Fibroblast of the conjunctiva (primary cell): ENCODE measurements around the gene CALML5.

ENCODE experiments used
- DNase-seq: peaks from one replicate; pipeline ENCODE4 v3.0.0-alpha.2; 2010; ENCODE audit warnings: low read depth

CALML5 gene

DNA sequence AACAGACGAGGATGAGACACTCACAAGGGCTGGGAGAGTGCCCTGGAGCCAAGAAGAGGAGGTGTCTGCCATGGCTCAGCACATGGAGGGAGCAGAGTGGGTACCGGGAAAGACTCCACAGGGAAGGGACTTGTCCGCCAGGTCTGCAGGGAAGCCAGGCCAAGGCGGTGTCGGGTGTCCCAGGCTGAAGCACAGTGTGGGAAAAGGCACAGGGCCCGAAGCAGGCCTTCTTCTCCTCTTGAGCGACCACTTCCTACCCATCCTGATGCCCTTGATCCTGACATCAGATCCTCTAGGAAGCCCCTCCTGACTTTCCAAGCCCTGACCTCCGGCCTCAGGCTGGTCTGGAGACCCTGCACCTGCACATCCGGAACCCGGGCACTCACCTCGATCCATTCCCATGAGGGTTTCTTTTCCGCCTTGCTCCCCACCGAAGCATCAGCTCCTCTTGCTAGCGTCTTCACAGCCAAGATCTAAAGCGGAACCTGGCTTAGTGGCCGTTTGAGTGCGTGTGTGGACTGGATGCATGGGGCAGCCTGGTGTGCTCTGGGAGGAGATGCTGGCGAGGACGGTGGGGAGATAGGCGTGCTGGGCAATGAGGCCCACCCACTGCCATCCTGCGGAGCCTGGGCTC lies 33.8 kb upstream of the CALML5 start:
- no peak for DNase-seq

DNA sequence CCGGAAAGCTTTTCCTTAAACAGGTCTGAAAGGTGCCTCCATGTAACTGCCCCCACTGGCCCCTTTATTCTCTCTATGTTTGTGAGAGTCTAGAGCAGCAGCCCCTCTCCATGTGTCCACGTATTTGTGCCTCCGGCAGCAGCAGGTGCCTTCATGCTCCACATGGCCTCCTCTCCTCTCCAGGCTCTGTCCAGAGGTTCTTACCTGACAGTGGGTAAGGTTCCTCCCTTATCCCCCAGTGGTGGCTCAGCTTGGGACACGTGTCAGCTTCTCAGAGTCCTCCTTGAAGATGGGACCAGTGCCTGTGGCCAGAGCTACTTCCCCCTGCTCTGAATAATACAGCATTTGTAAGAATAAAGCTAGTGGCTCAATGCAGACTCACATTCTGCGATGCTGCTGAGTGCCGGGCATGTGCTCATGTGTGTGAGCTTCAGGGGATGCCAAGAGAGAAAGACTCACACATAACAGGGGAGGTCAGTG lies 33.3 kb upstream of the CALML5 start:
- DNase-seq, result no peak

DNA sequence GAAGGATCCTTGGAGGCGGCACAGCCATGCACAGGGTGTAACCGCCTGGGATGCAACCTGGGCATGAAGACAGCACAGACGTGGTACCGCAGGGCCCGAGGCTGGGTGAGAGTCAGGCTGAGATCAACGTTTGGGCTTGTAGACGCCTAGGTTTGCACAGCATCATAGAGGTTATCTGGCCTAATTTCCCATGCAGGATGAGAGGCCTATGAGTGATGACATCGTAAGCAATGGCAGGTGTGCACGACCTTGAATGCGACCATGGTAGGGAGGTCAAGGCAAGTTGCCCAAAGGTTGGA lies 32.9 kb upstream of the CALML5 start:
- DNase-seq, result no peak

DNA sequence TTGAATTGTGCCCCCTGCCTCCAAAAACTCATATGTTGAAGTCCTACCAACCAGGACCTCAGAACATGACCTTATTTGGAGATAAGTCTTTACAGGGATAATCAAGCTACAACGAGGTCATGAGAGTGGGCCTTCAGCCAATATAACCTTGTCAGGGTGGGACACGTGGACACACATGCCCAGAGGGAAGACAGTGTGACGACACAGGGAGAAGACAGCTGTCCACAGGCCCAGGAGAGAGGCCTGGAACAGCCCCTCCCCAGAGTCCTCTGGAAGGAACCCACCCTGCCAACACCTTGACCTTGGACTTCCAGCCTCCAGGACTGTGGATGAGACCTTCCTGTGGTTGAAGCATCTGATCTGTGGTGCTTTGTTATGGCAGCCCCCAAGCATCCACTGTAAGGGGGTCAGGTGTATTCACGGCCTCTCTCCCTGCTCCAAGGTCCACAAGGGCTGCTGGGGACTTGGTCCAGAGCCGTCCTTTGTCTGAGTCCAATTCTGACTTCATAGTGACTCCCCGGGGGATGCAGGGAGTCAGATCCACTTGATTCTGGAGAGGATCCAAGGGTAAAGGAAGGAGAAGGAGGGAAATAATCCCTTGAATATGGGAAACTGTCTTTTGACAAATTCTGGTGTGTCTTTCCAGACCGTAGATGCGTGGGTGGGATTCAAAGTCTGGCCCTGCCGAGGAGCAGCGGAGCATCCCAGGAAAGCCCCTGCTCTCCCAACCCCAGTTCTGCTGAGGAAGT lies 32.4 kb upstream of the CALML5 start:
- no peak for DNase-seq

DNA sequence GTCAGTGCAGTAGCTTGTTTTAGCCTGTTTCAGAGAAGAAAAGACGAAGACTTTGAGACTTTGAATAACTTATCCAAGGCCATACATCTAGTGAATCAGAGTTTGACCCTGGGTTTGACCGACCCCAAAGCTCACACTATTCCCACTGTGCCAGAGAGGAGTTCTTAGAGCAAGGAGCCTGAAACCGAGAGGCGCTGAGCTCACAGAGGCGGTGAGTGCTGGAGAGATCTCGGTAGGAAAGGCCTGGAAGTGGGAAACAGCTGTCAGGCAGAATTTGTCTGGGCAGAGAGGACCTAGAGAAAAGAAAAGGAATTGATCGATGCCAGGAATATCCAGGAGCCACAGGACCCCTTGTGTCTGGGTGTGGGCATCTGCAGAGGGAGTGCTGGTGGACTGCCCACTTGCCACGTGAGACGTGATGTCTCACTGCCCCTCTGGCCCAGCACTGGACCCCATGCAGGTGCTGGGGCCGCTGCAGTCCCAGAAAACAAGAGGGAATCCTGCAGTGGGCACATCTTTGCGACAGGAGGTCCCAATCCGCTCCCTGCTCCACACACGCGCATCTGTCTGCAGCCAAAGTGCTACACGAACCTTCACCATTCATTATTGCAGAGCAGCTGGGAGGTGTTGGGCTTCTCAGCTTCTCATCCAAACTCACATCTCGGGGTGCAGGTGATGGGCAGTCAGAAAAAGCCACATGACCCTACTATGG lies 31.6 kb upstream of the CALML5 start:
- no peak for DNase-seq

DNA sequence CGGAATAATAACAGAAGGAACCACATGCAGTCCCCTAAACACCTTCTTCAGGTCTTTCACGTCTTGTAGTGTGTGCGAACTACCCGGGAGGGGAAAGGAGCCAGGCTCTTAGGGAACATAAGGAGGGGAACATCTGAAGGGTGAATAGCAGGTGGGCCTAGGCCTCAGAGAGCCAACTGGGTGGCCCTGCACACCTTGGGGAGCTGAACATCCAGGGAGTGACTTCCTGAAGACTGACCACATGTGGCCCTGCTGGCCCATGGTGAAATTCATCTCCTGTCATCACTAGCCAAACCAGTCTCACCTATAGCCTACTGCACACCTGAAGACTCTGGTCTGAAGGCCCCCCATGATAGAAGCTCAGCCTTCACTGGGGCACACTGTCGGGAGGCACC lies 31.0 kb upstream of the CALML5 start:
- no peak for DNase-seq

DNA sequence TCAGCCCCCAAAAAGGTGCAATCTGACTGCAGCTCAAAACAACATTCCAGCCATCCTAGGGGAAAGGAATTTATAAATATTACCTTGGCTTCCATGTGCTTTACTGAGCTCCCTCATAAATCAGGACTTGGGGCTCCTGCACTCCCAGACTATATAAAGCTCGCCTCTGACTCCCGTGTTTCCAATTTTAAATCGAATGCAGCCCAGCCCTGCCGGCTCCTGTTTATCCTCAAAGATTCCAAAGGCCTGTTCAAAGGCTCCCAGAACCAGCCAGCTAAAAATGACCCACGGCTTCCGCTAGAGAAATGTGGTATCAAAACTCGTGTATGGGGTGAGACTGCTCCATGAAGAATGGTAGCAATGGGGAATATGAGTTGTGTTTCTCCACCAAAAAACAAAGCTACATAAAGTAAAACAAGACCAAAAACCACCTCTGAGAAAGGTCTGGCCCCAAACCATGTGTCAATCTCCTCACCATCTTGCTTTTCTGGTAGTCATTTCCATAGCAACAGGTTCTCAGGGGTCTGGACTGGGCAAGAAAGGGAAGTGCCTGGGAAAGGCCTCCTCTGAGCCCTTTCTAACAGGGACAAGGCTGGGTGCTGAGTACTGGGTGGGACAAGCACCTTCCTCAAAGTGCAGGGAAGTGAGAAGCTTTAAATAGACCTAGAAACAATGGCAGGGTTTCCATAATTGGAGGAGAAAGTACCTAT lies 30.5 kb upstream of the CALML5 start:
- no peak for DNase-seq

DNA sequence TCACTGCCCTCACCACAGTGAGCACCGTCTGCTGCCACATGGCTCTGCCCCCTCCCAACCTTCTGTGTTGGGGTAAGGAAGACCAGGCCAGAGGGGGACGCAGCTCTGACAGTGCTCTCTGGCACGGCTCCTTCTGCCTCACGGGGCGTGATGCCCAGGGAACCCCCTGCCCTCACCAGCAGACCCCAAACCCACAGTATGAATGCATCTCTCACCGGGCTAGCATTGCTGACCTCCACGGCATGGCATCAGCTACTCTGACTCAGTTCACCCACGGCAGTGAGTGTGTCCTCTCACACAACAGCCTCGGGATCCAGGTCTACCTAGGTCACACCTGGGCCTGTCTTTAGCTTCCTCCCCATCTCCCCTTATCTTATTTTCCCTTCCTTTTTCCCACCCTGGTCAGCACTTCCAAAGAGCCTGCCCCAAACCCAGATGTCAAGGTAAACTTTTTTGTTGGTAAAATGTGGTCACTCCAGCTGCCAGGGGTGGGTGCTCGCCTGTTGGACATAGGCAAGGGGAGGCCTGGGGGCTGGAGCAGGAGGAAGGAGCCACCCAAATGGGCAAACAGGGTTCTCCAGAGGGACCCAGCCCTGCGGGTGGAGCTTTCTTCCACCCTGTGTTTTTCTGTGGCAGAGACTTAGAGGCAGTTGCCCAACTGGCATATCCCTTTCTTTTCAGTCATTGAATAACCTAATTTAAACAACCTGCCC lies 29.8 kb upstream of the CALML5 start:
- no peak for DNase-seq

DNA sequence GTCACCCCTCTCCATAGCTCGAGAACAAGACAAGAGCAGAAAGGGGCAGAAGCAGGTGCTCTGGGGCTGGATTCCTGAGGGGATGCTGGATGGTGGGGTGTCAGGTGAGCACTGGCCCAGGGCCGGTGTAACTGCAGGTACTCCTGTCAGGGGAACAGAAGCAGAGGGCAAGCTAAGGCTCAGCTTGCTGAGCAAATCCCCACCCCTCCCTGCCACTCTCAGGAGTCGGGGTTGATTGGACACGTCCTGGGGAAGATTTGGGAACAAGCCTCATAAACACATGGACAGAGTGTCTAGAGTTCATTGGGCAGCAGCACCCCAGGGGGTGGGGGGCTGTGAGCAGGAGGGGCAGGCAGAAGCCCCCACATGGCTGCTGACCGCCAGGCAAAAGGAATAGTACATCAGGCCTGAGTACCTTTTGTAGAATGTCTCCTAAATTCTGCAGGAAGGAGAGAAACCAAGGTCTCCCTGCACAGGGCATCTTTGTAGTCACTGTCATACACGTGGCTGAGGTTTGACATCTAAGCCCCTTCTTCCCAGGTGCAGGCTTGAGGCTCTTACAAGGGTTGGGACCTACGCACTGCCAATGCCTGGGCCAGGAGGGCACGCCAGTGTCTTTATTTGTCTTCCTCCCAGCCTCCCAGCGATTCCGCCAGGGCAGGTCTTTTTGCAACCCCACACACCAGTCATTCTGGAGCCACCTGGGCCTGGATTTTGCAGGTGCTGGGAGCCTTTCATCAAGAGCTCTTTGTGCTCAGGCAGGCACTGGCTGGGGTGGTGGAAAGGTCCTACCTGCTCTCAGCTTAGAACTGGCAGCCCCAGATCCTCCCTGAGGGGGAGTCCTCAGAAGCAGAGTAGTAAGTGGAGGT lies 28.2 kb upstream of the CALML5 start:
- DNase-seq, result no peak

DNA sequence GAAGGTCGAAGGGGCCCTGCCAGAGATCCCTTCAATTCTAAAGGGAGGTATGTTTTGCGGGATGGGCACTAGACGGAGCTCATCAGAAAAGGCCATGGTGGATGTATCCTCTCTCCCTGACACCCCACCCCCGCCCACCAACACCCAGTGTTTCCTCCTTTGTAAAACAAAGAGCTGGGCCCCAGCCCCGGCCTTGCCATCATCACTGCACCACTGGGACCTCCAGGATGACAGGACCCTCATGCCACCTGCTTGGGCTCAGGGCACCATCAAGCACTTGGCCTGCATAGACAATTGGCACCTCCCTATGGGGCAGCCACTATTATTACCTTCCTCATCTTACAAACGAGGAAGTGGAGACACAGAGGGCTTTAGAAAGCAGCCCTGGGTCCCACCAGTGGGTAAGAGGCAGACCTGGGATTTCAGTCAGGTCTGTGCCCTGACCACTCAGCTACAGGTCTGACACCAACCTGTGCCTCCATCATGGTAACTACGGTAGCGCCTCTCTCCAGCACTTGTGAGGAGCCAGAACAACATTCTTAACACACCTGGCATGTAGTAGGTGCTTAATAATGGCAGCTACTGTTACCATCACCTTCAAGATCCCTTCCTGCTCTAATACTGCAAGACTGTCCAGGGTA lies 27.4 kb upstream of the CALML5 start:
- DNase-seq, result no peak

DNA sequence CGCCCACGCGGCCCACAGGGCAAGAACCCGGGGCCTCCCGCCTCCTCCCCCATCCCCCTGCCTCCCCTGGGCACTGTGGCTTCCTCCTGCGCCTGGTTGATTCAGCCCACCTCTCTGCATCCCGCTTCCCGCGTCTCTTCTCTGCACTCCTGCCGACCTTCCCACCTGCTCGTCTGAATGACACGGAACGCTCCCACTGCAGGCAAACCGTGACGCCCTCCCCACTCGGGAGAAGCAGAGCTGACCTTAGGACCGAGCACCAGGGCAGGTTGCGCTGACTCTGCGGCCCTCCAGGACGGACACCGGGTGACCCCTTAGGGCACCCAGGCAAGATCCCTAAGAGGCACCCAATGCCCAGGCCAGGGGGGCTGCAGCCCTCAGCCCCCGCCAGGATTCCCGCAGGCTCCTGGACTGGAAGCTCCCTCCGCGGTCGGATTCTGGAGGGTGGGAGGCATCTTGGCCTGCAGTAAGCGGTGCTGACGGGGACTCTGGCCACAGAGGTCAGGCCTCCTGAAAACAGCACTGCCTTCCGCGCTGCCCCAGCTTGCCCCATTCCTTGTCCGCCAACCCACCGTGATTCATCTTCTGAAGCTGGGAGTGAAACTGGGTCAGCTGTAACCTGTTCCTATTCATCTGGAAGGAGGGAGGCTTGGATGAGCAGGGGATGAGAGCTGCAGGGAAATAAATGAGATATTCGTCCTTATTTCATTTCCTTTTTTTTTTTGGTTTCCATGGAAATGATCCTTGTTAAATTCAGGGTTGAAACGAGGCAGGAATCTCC lies 26.4 kb upstream of the CALML5 start:
- no peak for DNase-seq

DNA sequence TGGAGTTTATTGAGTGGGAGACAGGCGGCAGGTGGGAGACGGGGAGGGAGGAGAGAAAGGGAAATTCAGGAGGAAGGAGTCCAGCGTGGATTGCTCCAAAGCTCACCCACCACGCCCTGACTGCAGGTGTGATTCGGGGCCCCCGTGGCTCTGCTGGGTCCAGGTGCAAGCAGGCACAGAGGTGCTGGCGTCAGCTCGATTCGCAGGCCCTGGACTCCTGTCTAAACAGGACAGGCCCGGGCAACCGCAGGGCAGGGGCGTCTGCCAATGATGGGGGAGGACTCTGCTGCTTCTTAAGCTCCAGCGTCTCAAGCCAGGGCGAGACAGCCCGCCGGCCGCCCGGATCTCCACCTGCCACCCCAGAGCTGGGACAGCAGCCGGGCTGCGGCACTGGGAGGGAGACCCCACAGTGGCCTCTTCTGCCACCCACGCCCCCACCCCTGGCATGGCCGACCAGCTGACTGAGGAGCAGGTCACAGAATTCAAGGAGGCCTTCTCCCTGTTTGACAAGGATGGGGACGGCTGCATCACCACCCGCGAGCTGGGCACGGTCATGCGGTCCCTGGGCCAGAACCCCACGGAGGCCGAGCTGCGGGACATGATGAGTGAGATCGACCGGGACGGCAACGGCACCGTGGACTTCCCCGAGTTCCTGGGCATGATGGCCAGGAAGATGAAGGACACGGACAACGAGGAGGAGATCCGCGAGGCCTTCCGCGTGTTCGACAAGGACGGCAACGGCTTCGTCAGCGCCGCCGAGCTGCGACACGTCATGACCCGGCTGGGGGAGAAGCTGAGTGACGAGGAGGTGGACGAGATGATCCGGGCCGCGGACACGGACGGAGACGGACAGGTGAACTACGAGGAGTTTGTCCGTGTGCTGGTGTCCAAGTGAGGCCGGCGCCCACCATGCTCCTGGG lies 25.5 kb upstream of the CALML5 start, which contains the start of gene CALML3:
CALML3 (plus strand) TSS at position 321 of the 920 bp plus-strand sequence; CDS start at position 446, 125 bp downstream.
- DNase-seq, result no peak

DNA sequence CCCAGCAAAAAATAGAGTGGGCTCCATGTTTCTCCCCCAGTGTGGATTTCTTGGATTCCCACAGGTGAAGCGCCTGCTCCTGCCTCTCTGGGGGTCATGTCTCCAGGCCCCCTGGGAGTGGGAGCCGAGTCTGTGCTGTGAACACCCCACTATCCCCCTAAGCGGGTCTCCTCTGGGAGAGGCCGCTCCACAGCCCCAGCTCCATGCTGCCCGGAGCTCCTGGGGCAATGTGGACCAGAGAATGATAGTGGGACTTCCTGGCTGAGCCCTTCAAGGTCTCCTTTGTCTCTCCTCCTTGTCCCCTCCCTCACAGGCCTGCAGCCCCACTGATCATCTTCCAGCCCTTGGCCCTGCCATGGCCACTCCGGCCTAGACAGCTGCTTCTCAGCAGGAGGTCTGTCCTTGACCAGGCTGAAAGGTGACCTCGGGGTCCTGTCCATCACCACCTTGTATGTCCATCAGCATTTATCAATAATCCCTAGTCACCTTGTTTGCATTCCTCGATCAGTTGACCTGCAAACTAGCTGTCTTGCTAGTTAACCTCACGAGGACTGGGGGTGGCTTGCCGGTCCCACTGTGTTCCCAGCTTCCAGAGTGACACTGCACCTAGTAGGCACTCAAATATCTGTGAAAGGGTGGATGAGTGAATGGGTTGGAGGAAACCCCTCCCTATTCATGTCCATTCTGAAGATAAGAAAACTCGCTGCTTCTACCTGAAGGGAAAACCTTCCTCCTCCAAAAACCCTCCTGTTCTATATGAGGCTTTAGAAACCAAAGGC lies 24.6 kb upstream of the CALML5 start:
- DNase-seq, result no peak

DNA sequence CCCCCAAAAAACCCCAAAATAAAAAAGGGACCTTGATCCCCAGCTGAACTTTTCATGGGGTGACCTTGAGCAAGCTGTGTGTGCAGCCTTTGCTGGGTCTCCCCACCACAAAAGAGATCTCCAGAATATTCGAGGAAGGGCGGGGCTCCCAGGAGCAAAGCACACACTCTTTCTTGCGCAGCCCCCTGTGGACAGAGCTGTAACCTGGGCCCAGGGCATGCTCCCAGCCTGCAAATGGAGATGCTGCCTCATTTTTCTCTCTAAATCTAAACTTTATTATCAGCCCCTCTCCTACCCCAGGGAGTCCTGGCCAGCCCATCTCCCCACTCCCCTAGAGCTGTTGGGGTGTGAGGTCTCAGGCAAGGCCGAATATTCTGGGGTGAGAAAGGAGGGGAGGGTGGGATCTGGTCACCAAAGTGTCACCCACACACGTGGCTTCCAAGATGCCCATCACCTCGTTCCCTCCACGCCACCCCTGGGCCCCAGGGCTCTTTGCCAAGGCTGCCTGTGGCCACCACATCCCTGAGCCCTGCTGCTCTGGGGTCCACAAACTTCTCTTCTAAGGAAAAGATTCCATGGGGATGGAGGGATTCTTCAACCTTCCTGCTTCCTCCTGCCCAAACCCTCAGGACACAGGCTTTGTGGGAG lies 23.7 kb upstream of the CALML5 start:
- DNase-seq, result no peak

DNA sequence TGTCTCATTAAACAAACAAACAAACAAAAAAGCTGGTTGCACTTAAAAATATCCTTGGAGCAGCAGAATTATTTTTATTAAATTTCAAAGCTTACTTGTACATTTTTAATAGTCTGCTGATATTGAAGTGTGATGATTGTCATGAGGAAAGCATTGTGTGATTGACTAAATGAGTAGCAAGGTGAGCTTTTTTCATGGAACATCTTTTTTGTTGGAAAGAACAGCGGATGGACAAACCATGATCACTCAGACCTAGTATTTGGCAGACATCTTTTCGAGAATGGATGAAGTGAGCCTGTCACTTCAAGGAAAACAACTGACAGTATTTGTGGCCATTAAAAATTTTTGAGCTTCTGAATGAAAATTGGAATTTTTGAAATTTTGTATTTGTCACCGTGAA lies 19.7 kb upstream of the CALML5 start:
- no peak for DNase-seq

DNA sequence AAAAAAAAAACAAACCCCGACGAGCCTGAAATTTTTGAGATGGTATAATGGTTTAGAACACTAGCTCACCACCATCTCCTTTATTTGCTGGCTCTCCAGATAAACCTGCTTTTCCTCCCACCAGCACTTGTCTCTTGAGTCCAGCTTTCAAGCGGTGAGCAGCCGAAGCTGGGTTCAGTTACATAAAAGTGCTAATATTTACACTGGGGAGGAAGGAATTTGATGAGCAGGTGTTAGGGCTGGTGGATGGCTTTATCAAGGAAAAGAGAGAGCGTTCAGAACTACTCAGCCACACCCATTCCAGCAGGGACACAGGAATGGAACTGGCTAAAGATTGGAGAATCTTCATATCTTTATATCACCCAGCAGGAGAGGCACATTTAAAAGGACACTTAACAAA lies 18.8 kb upstream of the CALML5 start:
- DNase-seq, result no peak

DNA sequence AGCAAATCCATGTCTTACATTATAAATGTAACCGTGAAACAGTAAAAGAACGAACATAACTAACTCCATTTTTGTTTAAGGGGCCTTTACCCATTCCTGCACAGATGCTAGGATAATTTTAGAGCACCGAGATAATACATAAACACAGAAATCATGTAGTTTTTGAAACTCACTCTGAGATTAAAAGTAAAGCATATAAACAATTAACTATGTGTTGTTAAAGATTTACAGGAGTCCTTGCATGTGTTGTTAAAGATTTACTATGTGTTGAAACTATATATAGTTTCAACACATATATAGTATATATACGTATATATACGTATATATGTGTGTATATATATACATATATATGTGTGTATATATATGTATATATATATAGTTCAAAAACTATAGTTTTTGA lies 18.2 kb upstream of the CALML5 start:
- no peak for DNase-seq
